GM13976 (cell line): ENCODE results near the gene PARP16.
A peak's percentile ranks its signal among the peaks of the same experiment; 100 is the strongest.

Source experiments
- DNase-seq: peaks from one replicate; pipeline ENCODE4 v3.0.0; 2012; ENCODE audit warnings: low spot score
- CTCF ChIP-seq: IDR thresholded peaks from 2 replicates; pipeline ENCODE4 v1.5.1; 2012; ENCODE audit warnings: borderline replicate concordance, mild to moderate bottlenecking; ENCODE audit not compliant: insufficient read depth; ENCODE audit errors: extremely low read depth, missing control alignments, control extremely low read depth
- in situ Hi-C: fragments of 300-500 bp; cut with MboI; formaldehyde crosslinking; loops from one replicate; pipeline ENCODE4 v1.12.0; 2022; ENCODE audit warnings: low sequenced_read_pairs, mixed read lengths, inconsistent platforms; ENCODE audit not compliant: unreplicated experiment

Gene PARP16

GRCh38 chr15:65312400-65312916 lies 25.8 kb upstream of the PARP16 start:
- TF ChIP-seq CTCF = no peak
- in situ Hi-C loops = no loop called here
- no peak for DNase-seq

GRCh38 chr15:65311760-65312159 lies 25.1 kb upstream of the PARP16 start:
- peak; percentile 3 for DNase-seq
- in situ Hi-C loops = no loop called here
- TF ChIP-seq CTCF = no peak

GRCh38 chr15:65310431-65311137 lies 23.9 kb upstream of the PARP16 start:
- no peak for TF ChIP-seq CTCF
- in situ Hi-C loops = no loop called here
- DNase-seq = no peak

- no peak for TF ChIP-seq CTCF
- in situ Hi-C loops = no loop called here
Observed at GRCh38 chr15:65309882-65310418, 23.3 kb upstream of the PARP16 start.

GRCh38 chr15:65307978-65308377 lies 21.3 kb upstream of the PARP16 start:
- DNase-seq = no peak
- TF ChIP-seq CTCF = no peak
- in situ Hi-C loops = no loop called here

More at GRCh38 chr15:65309882-65310418, 23.3 kb upstream of the PARP16 start:
- DNase-seq = peak; percentile 3

GRCh38 chr15:65306551-65306950 lies 19.9 kb upstream of the PARP16 start:
- in situ Hi-C loops = no loop called here

More at GRCh38 chr15:65306551-65306950, 19.9 kb upstream of the PARP16 start:
- no peak for DNase-seq
- TF ChIP-seq CTCF = no peak
